Measurements from ENCODE around the gene RFC1.

- TF ChIP-seq, protein P1, sequence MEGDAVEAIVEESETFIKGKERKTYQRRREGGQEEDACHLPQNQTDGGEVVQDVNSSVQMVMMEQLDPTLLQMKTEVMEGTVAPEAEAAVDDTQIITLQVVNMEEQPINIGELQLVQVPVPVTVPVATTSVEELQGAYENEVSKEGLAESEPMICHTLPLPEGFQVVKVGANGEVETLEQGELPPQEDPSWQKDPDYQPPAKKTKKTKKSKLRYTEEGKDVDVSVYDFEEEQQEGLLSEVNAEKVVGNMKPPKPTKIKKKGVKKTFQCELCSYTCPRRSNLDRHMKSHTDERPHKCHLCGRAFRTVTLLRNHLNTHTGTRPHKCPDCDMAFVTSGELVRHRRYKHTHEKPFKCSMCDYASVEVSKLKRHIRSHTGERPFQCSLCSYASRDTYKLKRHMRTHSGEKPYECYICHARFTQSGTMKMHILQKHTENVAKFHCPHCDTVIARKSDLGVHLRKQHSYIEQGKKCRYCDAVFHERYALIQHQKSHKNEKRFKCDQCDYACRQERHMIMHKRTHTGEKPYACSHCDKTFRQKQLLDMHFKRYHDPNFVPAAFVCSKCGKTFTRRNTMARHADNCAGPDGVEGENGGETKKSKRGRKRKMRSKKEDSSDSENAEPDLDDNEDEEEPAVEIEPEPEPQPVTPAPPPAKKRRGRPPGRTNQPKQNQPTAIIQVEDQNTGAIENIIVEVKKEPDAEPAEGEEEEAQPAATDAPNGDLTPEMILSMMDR (conservative IDR thresholded peaks at IDR 0.05; ENCODE audit: low read depth, low read length), result no peak
- TF ChIP-seq NFE2L2 (IDR thresholded peaks at IDR 0.05; ENCODE audit: low read depth, low read length) (no peak), CEBPB (IDR thresholded peaks at IDR 0.05; ENCODE audit: low read depth, low read length) (no peak)
Measured at GRCh38 chr4:39331191-39331590, 35.0 kb downstream of the RFC1 start.

Data from IMR-90 (cell line).